Naive thymus-derived CD4-positive, alpha-beta T cell (primary cell): Measurements from ENCODE around the gene FARSA. TPM values are rescaled to one million over a fixed set of nuclear protein-coding genes. Genes with fewer than 3 reads are reported as not detected.
A peak's percentile ranks its signal among the peaks of the same experiment; 100 is the strongest.

Experiments used
- ATAC-seq: fragments of 150-1000 bp; cut with Tn5 transposase; 2 replicates; pipeline ENCODE4 v1.10.0; 2021; ENCODE audit warnings: mild to moderate bottlenecking, moderate library complexity
- CTCF ChIA-PET: fragments of 350-600 bp; sonication (Branson Sonifier 250); formaldehyde crosslinking; loops from one replicate; lab custom pipeline; 2021; ENCODE audit warnings: antibody characterized with exemption; lab: Charles Lee
- POLR2A ChIA-PET: fragments of 350-600 bp; sonication (Branson Sonifier 250); formaldehyde crosslinking; loops from one replicate; lab custom pipeline; 2021; ENCODE audit warnings: antibody characterized with exemption, inconsistent platforms; lab: Charles Lee
- DNase-seq, 9 donors: peaks; one replicate each; pipeline versions ENCODE4 v3.0.0 to v3.0.0-alpha.2; 2020 to 2022; ENCODE audit warnings: mixed read lengths in 1 of 9
- H3K27ac ChIP-seq: one replicate; pipeline ENCODE4 v1.7.0; 2013; ENCODE audit warnings: mild to moderate bottlenecking, low read depth, low read length, moderate library complexity
- H3K27me3 ChIP-seq, 2 donors: one replicate each; pipeline ENCODE4 v1.7.0; 2013; ENCODE audit warnings: low read length in 2 of 2, mild to moderate bottlenecking in 2 of 2, moderate library complexity in 2 of 2; ENCODE audit not compliant: control insufficient read depth in 2 of 2, insufficient read depth in 2 of 2
- H3K36me3 ChIP-seq, 3 experiments: 1 replicate in 2 of 3; 2 replicates in 1 of 3; pipeline ENCODE4 v1.7.0; 2013; ENCODE audit warnings: low read length in 3 of 3, mild to moderate bottlenecking in 3 of 3, moderate library complexity in 1 of 3; ENCODE audit not compliant: insufficient read depth in 3 of 3, control insufficient read depth in 2 of 3
- H3K4me1 ChIP-seq, 2 donors: one replicate each; pipeline ENCODE4 v1.7.0; 2013; ENCODE audit warnings: low read length in 2 of 2, mild to moderate bottlenecking in 2 of 2, moderate library complexity in 1 of 2; ENCODE audit not compliant: control insufficient read depth in 2 of 2, insufficient read depth in 2 of 2
- H3K4me3 ChIP-seq: 2 replicates; pipeline ENCODE4 v1.7.0; 2013; ENCODE audit warnings: mild to moderate bottlenecking, low read length
- H3K9me3 ChIP-seq, 3 experiments: 1 replicate in 2 of 3; 2 replicates in 1 of 3; pipeline ENCODE4 v1.7.0; 2013; ENCODE audit warnings: low read length in 3 of 3; ENCODE audit not compliant: control insufficient read depth in 2 of 3
- H3K27ac Mint-ChIP-seq, 9 donors: one replicate each; pipeline ENCODE4 v1.8.0; 2020 to 2022; ENCODE audit warnings: mixed read lengths in 9 of 9, mild to moderate bottlenecking in 8 of 9, moderate library complexity in 5 of 9, inconsistent platforms in 2 of 9
- H3K27me3 Mint-ChIP-seq, 5 donors: one replicate each; pipeline ENCODE4 v1.8.0; 2021 to 2022; ENCODE audit warnings: mixed read lengths in 5 of 5, mild to moderate bottlenecking in 1 of 5
- H3K36me3 Mint-ChIP-seq, 5 donors: one replicate each; pipeline ENCODE4 v1.8.0; 2020 to 2022; ENCODE audit warnings: mixed read lengths in 5 of 5, mild to moderate bottlenecking in 3 of 5, inconsistent platforms in 1 of 5
- H3K4me1 Mint-ChIP-seq, 7 donors: one replicate each; pipeline ENCODE4 v1.8.0; 2020 to 2022; ENCODE audit warnings: mixed read lengths in 7 of 7, mild to moderate bottlenecking in 3 of 7, inconsistent platforms in 1 of 7
- H3K4me3 Mint-ChIP-seq, 10 donors: one replicate each; pipeline ENCODE4 v1.8.0; 2020 to 2022; ENCODE audit warnings: mild to moderate bottlenecking in 10 of 10, mixed read lengths in 10 of 10, moderate library complexity in 6 of 10, inconsistent platforms in 2 of 10
- H3K9me3 Mint-ChIP-seq, 11 donors: one replicate each; pipeline ENCODE4 v1.8.0; 2020 to 2022; ENCODE audit warnings: mixed read lengths in 11 of 11, mild to moderate bottlenecking in 4 of 11, inconsistent platforms in 1 of 11, moderate library complexity in 1 of 11
- intact Hi-C, 2 donors: fragments of 100-400 bp; cut with micrococcal nuclease; formaldehyde crosslinking; loops; one replicate each; pipeline ENCODE4 v1.15.1; 2023
- polyA plus RNA-seq, 2 donors: library from polyadenylated mRNA; unstranded; fragments of 300-500 nt; fragmentation: Illumina TruSeq; gene quantifications; one replicate each; pipeline ENCODE4 v1.2.3, GENCODE V29; 2021
- total RNA-seq, 6 experiments: library from RNA in 5 of 6; stranded (reverse) in 5 of 6; gene quantifications; 1 replicate in 5 of 6; 2 replicates in 1 of 6; pipeline ENCODE4 v1.2.3 and lab custom pipeline; 2021 to 2026

The FARSA gene
- total and polyA plus RNA-seq, 7 experiments from 2014 or later = 25.9 to 109 (median 58.0) TPM

GRCh38 chr19:12932392-12933286, 872 bp downstream of the FARSA start:
- Mint-ChIP-seq H3K4me3 (peak overlapping the region; percentile 88 to 99 (median 98)), H3K9me3 (no peaks in the 10 kb centered on the region), H3K27me3 (no peaks in the 10 kb centered on the region), H3K36me3 (peaks cover 0 to 22% (median 5%) of the 10 kb centered on the region in 5 donors), H3K4me1 (peaks cover 24 to 52% (median 37%) of the 10 kb centered on the region in 7 donors), H3K27ac (peak overlapping the region; percentile 87 to 95 (median 92))
- Histone ChIP-seq H3K4me1 (peaks cover 19 to 27% of the 10 kb centered on the region in 2 donors), H3K4me3 (peak overlapping the region; percentile 96), H3K36me3 (peaks cover 0 to 35% (median 12%) of the 10 kb centered on the region in 3 experiments), H3K27ac (peak overlapping the region; percentile 76), H3K9me3 (no peaks in the 10 kb centered on the region), H3K27me3 (no peaks in the 10 kb centered on the region)
- ATAC-seq = no peak
- ChIA-PET POLR2A (interaction anchor here (0.6 to 3.1 kb wide), 17 partner anchors 9 to 198 kb away, joined by 3 to 33 read pairs (median 4); partner anchors contain the start of genes GCDH, RAD23A and SYCE2), CTCF (interaction anchor here (1.0 to 1.9 kb wide), 3 partner anchors 19 to 84 kb away, joined by 3 to 5 read pairs (median 3); no protein-coding TSS in a partner anchor)
- intact Hi-C loops = loop anchor here (1.0 to 10.0 kb wide), 8 partner anchors 13 to 1428 kb away; partner anchors contain the start of genes GCDH (in 2 of the 2), SYCE2 (in 2 of the 2), GADD45GIP1 (in 1 of the 2) and RAD23A (in 1 of the 2)
- DNase-seq = no peak

DNA sequence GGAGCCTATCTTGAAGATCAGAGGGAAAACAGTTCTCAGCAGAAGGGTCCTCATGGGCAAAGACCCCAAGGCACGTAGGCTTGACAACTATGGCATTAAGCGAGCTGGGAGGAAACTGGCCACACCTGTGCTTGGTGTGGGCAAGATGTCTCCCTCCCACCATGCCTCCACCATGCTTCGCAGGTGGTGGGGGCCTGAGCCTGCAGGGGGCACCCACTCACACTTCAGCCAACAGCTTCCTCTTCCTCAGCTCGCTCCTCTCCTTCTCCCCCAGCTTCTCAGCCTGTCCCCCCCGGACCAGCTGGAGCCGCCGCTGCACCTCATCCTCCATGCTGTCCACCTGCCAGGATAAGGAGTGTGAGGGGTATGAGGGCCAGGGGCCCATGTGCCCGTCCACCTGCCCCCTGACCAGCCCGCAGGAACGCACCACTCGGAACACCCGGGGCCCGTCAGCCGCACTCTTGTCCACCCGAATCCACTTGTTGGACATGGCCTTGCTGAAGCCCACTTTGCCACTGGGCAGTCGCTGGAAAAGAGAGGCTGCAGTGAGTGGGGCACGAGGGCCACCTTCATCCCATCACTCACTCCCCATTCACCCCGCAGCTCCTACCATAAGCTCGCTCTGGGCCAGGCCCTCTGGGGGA, 3.4 kb downstream of the FARSA start:
- H3K27me3 ChIP-seq = no peaks in the 10 kb centered on the region
- POLR2A ChIA-PET = interaction anchor here (0.7 to 4.2 kb wide), 4 partner anchors 9 to 39 kb away, joined by 4 to 23 read pairs (median 5); partner anchors contain the start of genes CALR and GCDH
- intact Hi-C loops = loop anchor here (10.0 kb wide), 2 partner anchors 1085 to 1425 kb away; partner anchors contain the start of gene ZNF653 (in 1 of the 2)
- Mint-ChIP-seq H3K4me1 (peaks cover 16 to 34% (median 26%) of the 10 kb centered on the region in 7 donors), H3K4me3 (no peak overlapping the region), H3K9me3 (no peaks in the 10 kb centered on the region), H3K36me3 (peaks cover 0 to 28% (median 10%) of the 10 kb centered on the region in 5 donors), H3K27ac (no peak overlapping the region), H3K27me3 (no peaks in the 10 kb centered on the region)
- peaks cover 5 to 48% (median 19%) of the 10 kb centered on the region in 3 experiments for H3K36me3 ChIP-seq
- H3K4me1 ChIP-seq = peaks cover 14% of the 10 kb centered on the region in 2 donors
- ATAC-seq (no peak), DNase-seq (no peak)
- no peak overlapping the region for H3K27ac ChIP-seq
- CTCF ChIA-PET = no interaction called here
- H3K4me3 ChIP-seq = no peak overlapping the region
- H3K9me3 ChIP-seq = no peaks in the 10 kb centered on the region

DNA sequence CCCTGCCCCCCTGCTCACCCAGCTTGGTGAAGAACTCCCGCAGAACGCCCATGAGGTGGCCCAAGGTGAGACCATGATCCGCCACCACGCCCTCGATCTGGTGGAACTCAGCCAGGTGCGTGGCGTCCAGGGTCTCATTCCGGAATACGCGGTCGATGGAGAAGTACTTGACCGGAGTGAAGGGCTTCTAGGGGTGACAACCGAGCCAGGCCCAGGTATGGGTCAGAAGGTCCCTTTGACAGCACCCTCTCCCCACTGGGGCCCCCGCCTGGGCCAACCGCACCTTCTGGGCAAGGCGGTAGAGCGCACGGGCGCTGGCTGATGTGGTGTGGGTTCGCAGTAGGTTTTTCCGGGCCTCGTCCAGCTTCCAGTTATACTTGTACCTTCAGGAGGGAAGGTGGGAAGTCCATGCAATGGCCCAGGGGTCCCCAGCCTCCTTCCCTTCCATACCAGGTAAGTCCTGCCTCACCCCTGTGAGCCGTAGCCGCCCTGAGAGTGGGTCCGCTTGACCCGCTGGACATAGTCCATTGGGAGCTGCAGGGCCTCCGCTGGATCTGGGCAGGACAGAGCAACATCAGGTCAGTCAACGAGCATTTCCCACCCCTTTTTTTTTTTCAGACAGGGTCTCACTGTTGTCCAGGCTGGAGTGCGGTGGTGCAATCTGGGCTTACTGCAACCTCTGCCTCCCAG, 8.7 kb downstream of the FARSA start:
- ChIA-PET CTCF (no interaction called here), POLR2A (interaction anchor here (0.6 to 1.1 kb wide), 5 partner anchors 13 to 1647 kb away, joined by 3 to 4 read pairs (median 3); partner anchors contain the start of gene CALR)
- Mint-ChIP-seq H3K4me3 (no peak overlapping the region), H3K9me3 (no peaks in the 10 kb centered on the region), H3K27ac (peak overlapping the region in 1 of 9 donors; percentile 48), H3K27me3 (no peaks in the 10 kb centered on the region), H3K4me1 (peaks cover 0 to 13% (median 4%) of the 10 kb centered on the region in 7 donors), H3K36me3 (peaks cover 5 to 42% (median 17%) of the 10 kb centered on the region in 5 donors)
- ATAC-seq (no peak), DNase-seq (no peak)
- no peaks in the 10 kb centered on the region for H3K4me1 ChIP-seq
- no peak overlapping the region for H3K4me3 ChIP-seq
- no peaks in the 10 kb centered on the region for H3K9me3 ChIP-seq
- intact Hi-C loops = no loop called here
- H3K27me3 ChIP-seq = no peaks in the 10 kb centered on the region
- no peak overlapping the region for H3K27ac ChIP-seq
- peaks cover 12 to 65% (median 29%) of the 10 kb centered on the region in 3 experiments for H3K36me3 ChIP-seq

DNA sequence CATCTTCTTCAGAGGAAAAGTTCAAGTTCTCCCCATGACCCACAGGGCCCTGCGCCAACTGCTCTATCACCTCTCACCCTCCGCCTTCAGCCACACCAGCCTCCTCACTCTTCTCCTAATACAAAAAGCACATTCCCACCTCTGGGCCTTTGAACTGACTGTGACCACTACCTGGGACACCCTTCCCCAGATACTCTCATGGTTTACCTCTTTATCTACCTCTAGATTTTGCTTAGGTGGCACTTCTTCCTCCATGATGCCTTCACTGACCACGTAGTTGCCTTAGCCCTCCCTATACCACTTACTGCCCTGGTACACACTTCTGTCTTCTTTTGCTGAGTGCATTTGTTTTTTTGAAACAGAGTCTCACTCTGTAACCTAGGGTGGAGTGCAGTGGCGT, 10.6 kb downstream of the FARSA start:
- H3K27me3 ChIP-seq = no peaks in the 10 kb centered on the region
- Mint-ChIP-seq H3K27ac (peak overlapping the region in 3 of 9 donors; percentile 34 to 75 (median 46)), H3K27me3 (no peaks in the 10 kb centered on the region), H3K4me1 (peaks cover 0 to 26% (median 12%) of the 10 kb centered on the region in 7 donors), H3K4me3 (no peak overlapping the region), H3K9me3 (peaks cover 0 to 3% (median 0%) of the 10 kb centered on the region in 11 donors), H3K36me3 (peaks cover 5 to 33% (median 12%) of the 10 kb centered on the region in 5 donors)
- no peak overlapping the region for H3K27ac ChIP-seq
- H3K36me3 ChIP-seq = peaks cover 12 to 47% (median 22%) of the 10 kb centered on the region in 3 experiments
- ChIA-PET POLR2A (interaction anchor here (1.6 kb wide), 1 partner anchor 9 kb away, joined by 5 read pairs; no protein-coding TSS in a partner anchor), CTCF (no interaction called here)
- H3K4me1 ChIP-seq = peaks cover 0 to 8% of the 10 kb centered on the region in 2 donors
- DNase-seq (no peak), ATAC-seq (no peak)
- intact Hi-C loops = no loop called here
- H3K4me3 ChIP-seq = no peak overlapping the region
- H3K9me3 ChIP-seq = no peaks in the 10 kb centered on the region

DNA sequence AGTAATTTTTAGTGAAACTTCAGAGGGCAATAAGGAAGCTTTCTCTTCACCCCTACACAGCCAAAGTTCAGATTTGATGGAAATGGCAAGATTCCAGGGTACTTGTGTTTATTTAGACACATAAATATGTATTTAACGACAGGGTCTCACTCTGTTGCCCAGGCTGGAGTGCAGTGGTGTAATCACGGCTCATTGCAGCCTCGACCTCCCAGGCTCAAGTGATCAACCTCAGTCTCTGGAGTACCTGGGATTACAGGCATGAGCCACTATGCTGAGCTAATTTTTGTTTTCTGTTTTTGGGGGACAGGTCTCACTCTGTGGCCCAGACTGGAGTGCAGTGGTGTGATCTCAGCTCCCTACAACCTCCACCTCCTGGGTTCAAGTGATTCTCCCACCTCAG, 12.5 kb downstream of the FARSA start:
- Histone ChIP-seq H3K27ac (no peak overlapping the region), H3K4me1 (peaks cover 0 to 8% of the 10 kb centered on the region in 2 donors), H3K27me3 (no peaks in the 10 kb centered on the region), H3K36me3 (peaks cover 6 to 33% (median 15%) of the 10 kb centered on the region in 3 experiments), H3K4me3 (no peak overlapping the region), H3K9me3 (no peaks in the 10 kb centered on the region)
- Mint-ChIP-seq H3K27me3 (no peaks in the 10 kb centered on the region), H3K4me3 (peak overlapping the region in 1 of 10 donors; percentile 16), H3K9me3 (peaks cover 0 to 3% (median 0%) of the 10 kb centered on the region in 11 donors), H3K27ac (peak overlapping the region in 7 of 9 donors; percentile 3 to 86 (median 68)), H3K4me1 (peaks cover 0 to 30% (median 16%) of the 10 kb centered on the region in 7 donors), H3K36me3 (peaks cover 5 to 26% (median 7%) of the 10 kb centered on the region in 5 donors)
- POLR2A ChIA-PET = interaction anchor here (0.7 to 5.1 kb wide), 9 partner anchors 8 to 1037 kb away, joined by 3 to 34 read pairs (median 4); partner anchors contain the start of genes CALR, FARSA and GCDH
- CTCF ChIA-PET = interaction anchor here (0.6 to 0.9 kb wide), 4 partner anchors 13 to 193 kb away, joined by 3 to 4 read pairs (median 4); no protein-coding TSS in a partner anchor
- ATAC-seq (no peak), DNase-seq (no peak)
- intact Hi-C loops = no loop called here
